HCT116 (cell line): ENCODE results near the gene POPDC2. TPM values are rescaled to one million over a fixed set of nuclear protein-coding genes. Genes with fewer than 3 reads are reported as not detected.

ENCODE experiments used
- ATAC-seq: fragments of 200-7000 bp; cut with Tn5 transposase; 2 replicates; pipeline ENCODE4 v1.9.1; 2020; ENCODE audit warnings: mild to moderate bottlenecking, moderate library complexity
- BruUV-seq: library from RNA; stranded (reverse); fragments of 400-500 nt; replicated peaks from 2 replicates; lab custom pipeline; 2021; lab: Mats Ljungman, UMichigan
- CTCF ChIA-PET: fragments of 300-600 bp; sonication (Branson Sonifier 250); formaldehyde crosslinking; loops from one replicate; lab custom pipeline; 2021; ENCODE audit warnings: antibody characterized with exemption; lab: Charles Lee
- POLR2A ChIA-PET: fragments of 300-600, 350-600 bp; sonication (Branson Sonifier 250); formaldehyde crosslinking; loops from one replicate; lab custom pipeline; 2021; ENCODE audit warnings: antibody characterized with exemption; lab: Charles Lee
- RAD21 ChIA-PET, 2 experiments: fragments of 300-600 bp; sonication (Branson Sonifier 250); formaldehyde crosslinking; loops; one replicate each; lab custom pipeline; 2023; ENCODE audit warnings: low total read pairs in 2 of 2; ENCODE audit not compliant: uncharacterized antibody in 2 of 2, unreplicated experiment in 2 of 2, low non-redundant PET in 1 of 2; lab: Charles Lee
- DNase-seq: peaks from one replicate; pipeline ENCODE4 v3.0.0-alpha.2; 2010; ENCODE audit warnings: low read depth, low spot score
- H2AFZ ChIP-seq: fragments of 200-600 bp; shearing (Covaris generic), sonication (generic); 2 replicates; pipeline ENCODE4 v1.6.1; 2017; ENCODE audit warnings: low read depth, mixed run types, mixed read lengths, antibody characterized with exemption, low read length; ENCODE audit not compliant: poor library complexity, severe bottlenecking
- H3K27ac ChIP-seq: 2 replicates; pipeline ENCODE4 v1.5.1; 2012; ENCODE audit warnings: low read depth, low read length
- H3K27me3 ChIP-seq: fragments of 200-600 bp; sonication (generic); 2 replicates; pipeline ENCODE4 v1.6.1; 2016; ENCODE audit warnings: mixed run types, low read length, mixed read lengths; ENCODE audit not compliant: insufficient read depth
- H3K36me3 ChIP-seq, 2 experiments: fragments of 200-500 bp in 1 of 2; fragments of 200-600 bp in 1 of 2; sonication (Bioruptor generic) in 1 of 2; sonication (generic) in 1 of 2; 2 replicates each; pipeline versions ENCODE4 v1.5.1 to v1.6.1; 2014 to 2016; ENCODE audit warnings: low read length in 2 of 2, inconsistent platforms in 1 of 2, mixed read lengths in 1 of 2, mixed run types in 1 of 2; ENCODE audit not compliant: insufficient read depth in 2 of 2, control insufficient read depth in 1 of 2
- H3K4me1 ChIP-seq, 2 experiments: fragments of 200-600 bp in 1 of 2; sonication (generic) in 1 of 2; 2 replicates each; pipeline versions ENCODE4 v1.5.1 to v1.6.1; 2012 to 2017; ENCODE audit warnings: low read length in 2 of 2, inconsistent platforms in 1 of 2, mild to moderate bottlenecking in 1 of 2, mixed read lengths in 1 of 2, mixed run types in 1 of 2, moderate library complexity in 1 of 2; ENCODE audit not compliant: insufficient read depth in 2 of 2, control insufficient read depth in 1 of 2
- H3K4me2 ChIP-seq: fragments of 200-600 bp; sonication (generic); 2 replicates; pipeline ENCODE4 v1.6.1; 2017; ENCODE audit warnings: mixed run types, low read length, mixed read lengths
- H3K4me3 ChIP-seq, 2 experiments: fragments of 200-600 bp in 1 of 2; sonication (generic) in 1 of 2; replicated peaks in 1 of 2; 2 replicates each; pipeline ENCODE4 v1.5.1; 2011 to 2016; ENCODE audit warnings: low read length in 2 of 2, control low read depth in 1 of 2, low read depth in 1 of 2, mild to moderate bottlenecking in 1 of 2, mixed read lengths in 1 of 2, mixed run types in 1 of 2
- H3K79me2 ChIP-seq: fragments of 200-600 bp; sonication (generic); 2 replicates; pipeline ENCODE4 v1.6.1; 2017; ENCODE audit warnings: mild to moderate bottlenecking, mixed run types, low read length, moderate library complexity, mixed read lengths; ENCODE audit not compliant: insufficient read depth
- H3K9ac ChIP-seq: fragments of 200-600 bp; sonication (generic); 2 replicates; pipeline ENCODE4 v1.6.1; 2016; ENCODE audit warnings: low read length, mixed read lengths
- H3K9me2 ChIP-seq: fragments of 200-600 bp; sonication (generic), shearing (Covaris generic); 2 replicates; pipeline ENCODE4 v1.6.1; 2017; ENCODE audit warnings: mixed run types, mild to moderate bottlenecking, moderate library complexity; ENCODE audit not compliant: insufficient read depth
- H3K9me3 ChIP-seq, 2 experiments: fragments of 200-500 bp in 1 of 2; fragments of 200-600 bp in 1 of 2; sonication (Bioruptor generic) in 1 of 2; sonication (generic) in 1 of 2; 2 replicates each; pipeline ENCODE4 v1.6.1; 2014 to 2017; ENCODE audit warnings: low read length in 2 of 2, mixed read lengths in 2 of 2, inconsistent platforms in 1 of 2, low read depth in 1 of 2, mild to moderate bottlenecking in 1 of 2, mixed run types in 1 of 2, moderate library complexity in 1 of 2; ENCODE audit not compliant: control insufficient read depth in 1 of 2, insufficient read depth in 1 of 2
- H4K20me1 ChIP-seq: fragments of 200-600 bp; sonication (generic), shearing (Covaris generic); 2 replicates; pipeline ENCODE4 v1.6.1; 2017; ENCODE audit warnings: mixed run types, mild to moderate bottlenecking, moderate library complexity; ENCODE audit not compliant: insufficient read depth
- CBX3 ChIP-seq: IDR thresholded peaks from 2 replicates; pipeline ENCODE4 v1.6.1; 2012; ENCODE audit warnings: low read depth
- CEBPB ChIP-seq: IDR thresholded peaks from 2 replicates; pipeline ENCODE4 v1.6.1; 2012; ENCODE audit warnings: low read depth
- ELF1 ChIP-seq: IDR thresholded peaks from 2 replicates; pipeline ENCODE4 v1.6.1; 2012; ENCODE audit warnings: low read depth, borderline replicate concordance
- EZH2 ChIP-seq: fragments of 200-600 bp; sonication (generic); IDR thresholded peaks from 2 replicates; pipeline ENCODE4 v1.6.1; 2017; ENCODE audit warnings: antibody characterized with exemption, mixed run types
- EZH2phosphoT487 ChIP-seq: fragments of 200-600 bp; IDR thresholded peaks from 2 replicates; pipeline ENCODE4 v1.6.1; 2018; ENCODE audit warnings: antibody characterized with exemption, borderline replicate concordance
- FOSL1 ChIP-seq: IDR thresholded peaks from 2 replicates; pipeline ENCODE4 v1.6.1; 2012; ENCODE audit warnings: low read depth
- POLR2AphosphoS5 ChIP-seq: IDR thresholded peaks from 2 replicates; pipeline ENCODE4 v1.6.1; 2011; ENCODE audit warnings: mild to moderate bottlenecking, low read depth, low read length, moderate library complexity
- SP1 ChIP-seq: IDR thresholded peaks from 2 replicates; pipeline ENCODE4 v1.6.1; 2012; ENCODE audit warnings: low read depth
- SRF ChIP-seq: IDR thresholded peaks from 2 replicates; pipeline ENCODE4 v1.6.1; 2012; ENCODE audit warnings: low read depth
- YY1 ChIP-seq: IDR thresholded peaks from 2 replicates; pipeline ENCODE4 v1.6.1; 2011; ENCODE audit warnings: low read length, low read depth, moderate library complexity, mild to moderate bottlenecking; ENCODE audit not compliant: insufficient replicate concordance; ENCODE audit errors: extremely low read depth
- ZBTB33 ChIP-seq: IDR thresholded peaks from 2 replicates; pipeline ENCODE4 v1.6.1; 2011; ENCODE audit warnings: mild to moderate bottlenecking, low read length, moderate library complexity; ENCODE audit not compliant: insufficient replicate concordance; ENCODE audit errors: extremely low read depth
- ZFX ChIP-seq: fragments of 450-650 bp; IDR thresholded peaks from 2 replicates; pipeline ENCODE4 v1.6.1; 2017
- intact Hi-C: fragments of 100-400 bp; cut with micrococcal nuclease; formaldehyde crosslinking; loops from 2 replicates; pipeline ENCODE4 v1.10.0; 2022
- total RNA-seq: library from RNA; stranded (reverse); gene quantifications from one replicate; pipeline ENCODE4 v1.2.1, GENCODE V29; 2021; ENCODE audit not compliant: unreplicated experiment

The POPDC2 gene
- total RNA-seq, 1 experiment from 2014 or later, result 1.6 TPM

GRCh38 chr3:119608405-119609000 lies 51.9 kb downstream of the POPDC2 start:
- Histone ChIP-seq H3K9me3 (no peaks in the 10 kb centered on the region; a peak in 1 of 4 replicates), H3K36me3 (no peaks in the 10 kb centered on the region), H3K79me2 (no peaks in the 10 kb centered on the region), H3K27ac (no peak overlapping the region), H3K9me2 (no peaks in the 10 kb centered on the region), H4K20me1 (no peaks in the 10 kb centered on the region), H3K9ac (no peak overlapping the region), H3K4me2 (no peak overlapping the region), H3K27me3 (peaks cover 6% of the 10 kb centered on the region; the same call in 1 of the 2 replicates), H3K4me1 (no peaks in the 10 kb centered on the region), H3K4me3 (no peak overlapping the region), H2AFZ (no peak overlapping the region)
- ChIA-PET CTCF (no interaction called here), RAD21 (no interaction called here), POLR2A (no interaction called here)
- DNase-seq, result no peak
- ATAC-seq, result no peak
- TF ChIP-seq EZH2 (no peak), POLR2AphosphoS5 (no peak), FOSL1 (no peak), ZFX (no peak), YY1 (no peak), ELF1 (no peak), SP1 (no peak)
- no TSS peak for BruUV-seq
- intact Hi-C loops, result no loop called here

GRCh38 chr3:119604878-119605277 lies 55.5 kb downstream of the POPDC2 start:
- no peak for DNase-seq

More at GRCh38 chr3:119604878-119605277, 55.5 kb downstream of the POPDC2 start:
- no peak for ATAC-seq
- no peaks in the 10 kb centered on the region for H3K36me3 ChIP-seq
- H2AFZ ChIP-seq, result no peak overlapping the region
- intact Hi-C loops, result no loop called here
- H3K4me2 ChIP-seq, result no peak overlapping the region
- H3K9me2 ChIP-seq, result no peaks in the 10 kb centered on the region
- H3K79me2 ChIP-seq, result no peaks in the 10 kb centered on the region
- H3K27me3 ChIP-seq, result peaks cover 6% of the 10 kb centered on the region; the same call in 1 of the 2 replicates
- POLR2A ChIA-PET, result no interaction called here
- H3K9me3 ChIP-seq, result no peaks in the 10 kb centered on the region
- no peak overlapping the region for H3K27ac ChIP-seq
- no peak for TF ChIP-seq SRF
- no peak for TF ChIP-seq EZH2phosphoT487
- no peak for TF ChIP-seq YY1
- TF ChIP-seq ZBTB33, result no peak
- TF ChIP-seq CEBPB, result no peak
- no peak for TF ChIP-seq POLR2AphosphoS5
- TF ChIP-seq CBX3, result no peak
- TF ChIP-seq, all 23 proteins: peak for 0
- ChIA-PET CTCF (no interaction called here), RAD21 (no interaction called here)
- Histone ChIP-seq H3K9ac (no peak overlapping the region), H3K4me1 (0 out of 4 replicates have a peak, but pooled peaks cover 0 to 4% of the 10 kb centered on the region in 2 experiments), H3K4me3 (no peak overlapping the region), H4K20me1 (no peaks in the 10 kb centered on the region)
- BruUV-seq, result no TSS peak
